HEK293 (cell line): Measurements from ENCODE around the gene KLHL21.
A peak's percentile ranks its signal among the peaks of the same experiment; 100 is the strongest.

Experiments used
- CTCF ChIA-PET: fragments of 350-600 bp; formaldehyde crosslinking; extraction: SDS; loops from one replicate; lab custom pipeline; 2021; ENCODE audit warnings: antibody characterized with exemption; lab: Yijun Ruan, JAX
- POLR2A ChIA-PET: fragments of 300-600 bp; formaldehyde crosslinking; extraction: SDS; loops from one replicate; lab custom pipeline; 2020; ENCODE audit warnings: antibody characterized with exemption, inconsistent platforms; lab: Yijun Ruan, JAX
- H3K27ac ChIP-seq: fragments of 200-500 bp; sonication (Bioruptor generic); 2 replicates; pipeline ENCODE4 v1.5.1; 2014; ENCODE audit warnings: low read depth, low read length, control low read depth, inconsistent platforms; ENCODE audit errors: extremely low read depth
- H3K36me3 ChIP-seq, 2 experiments: fragments of 200-500 bp in 1 of 2; sonication (Bioruptor generic) in 1 of 2; 1 replicate in 1 of 2; 2 replicates in 1 of 2; pipeline ENCODE4 v1.5.1; 2014 to 2017; ENCODE audit warnings: inconsistent platforms in 2 of 2, low read length in 2 of 2; ENCODE audit not compliant: control insufficient read depth in 2 of 2, insufficient read depth in 1 of 2
- H3K4me1 ChIP-seq: fragments of 200-500 bp; sonication (Bioruptor generic); 2 replicates; pipeline ENCODE4 v1.5.1; 2014; ENCODE audit warnings: mild to moderate bottlenecking, low read length, inconsistent platforms; ENCODE audit not compliant: control insufficient read depth, insufficient read depth
- H3K4me3 ChIP-seq: 2 replicates; pipeline ENCODE4 v1.5.1; 2011; ENCODE audit warnings: low read depth, mild to moderate bottlenecking, control low read depth, low read length, moderate library complexity
- H3K9me3 ChIP-seq: fragments of 200-500 bp; sonication (Bioruptor generic); 2 replicates; pipeline ENCODE4 v1.5.1; 2014; ENCODE audit warnings: low read depth, low read length, inconsistent platforms; ENCODE audit not compliant: control insufficient read depth, insufficient read depth
- EGR2 ChIP-seq: fragments of 450-650 bp; formaldehyde crosslinking; IDR thresholded peaks from 2 replicates; pipeline ENCODE4 v1.5.1; 2016; ENCODE audit warnings: low read depth, missing biosample characterization, missing genetic modification characterization
- GLIS1 ChIP-seq: fragments of 450-650 bp; formaldehyde crosslinking; IDR thresholded peaks from 2 replicates; pipeline ENCODE4 v1.5.1; 2016; ENCODE audit warnings: missing biosample characterization, missing genetic modification characterization
- HOXD13 ChIP-seq: sonication (generic); formaldehyde crosslinking; IDR thresholded peaks from 2 replicates; pipeline ENCODE4 v1.8.0; 2022; ENCODE audit warnings: missing genetic modification reagents, borderline replicate concordance
- PRDM4 ChIP-seq: fragments of 450-650 bp; formaldehyde crosslinking; IDR thresholded peaks from 2 replicates; pipeline ENCODE4 v1.5.1; 2017; ENCODE audit warnings: missing biosample characterization, missing genetic modification characterization
- REPIN1 ChIP-seq: fragments of 450-650 bp; formaldehyde crosslinking; IDR thresholded peaks from 2 replicates; pipeline ENCODE4 v1.5.1; 2017; ENCODE audit warnings: missing biosample characterization, missing genetic modification characterization, low read depth
- SCRT1 ChIP-seq: fragments of 450-650 bp; formaldehyde crosslinking; IDR thresholded peaks from 2 replicates; pipeline ENCODE4 v1.5.1; 2016; ENCODE audit warnings: missing biosample characterization, missing genetic modification characterization, borderline replicate concordance
- SCRT2 ChIP-seq: fragments of 450-650 bp; formaldehyde crosslinking; IDR thresholded peaks from 2 replicates; pipeline ENCODE4 v1.5.1; 2016; ENCODE audit warnings: missing biosample characterization, missing genetic modification characterization
- WT1 ChIP-seq: fragments of 450-650 bp; formaldehyde crosslinking; IDR thresholded peaks from 2 replicates; pipeline ENCODE4 v1.5.1; 2016; ENCODE audit warnings: missing biosample characterization, missing genetic modification characterization
- YY1 ChIP-seq: fragments of 450-650 bp; formaldehyde crosslinking; IDR thresholded peaks from 2 replicates; pipeline ENCODE4 v1.5.1; 2018; ENCODE audit warnings: missing biosample characterization, missing genetic modification characterization
- ZBTB20 ChIP-seq: fragments of 450-650 bp; formaldehyde crosslinking; IDR thresholded peaks from 2 replicates; pipeline ENCODE4 v1.5.1; 2016; ENCODE audit warnings: missing biosample characterization, missing genetic modification characterization
- ZBTB8A ChIP-seq: fragments of 450-650 bp; formaldehyde crosslinking; IDR thresholded peaks from 2 replicates; pipeline ENCODE4 v1.5.1; 2016; ENCODE audit warnings: missing biosample characterization, missing genetic modification characterization
- ZEB2 ChIP-seq: fragments of 450-650 bp; formaldehyde crosslinking; IDR thresholded peaks from 2 replicates; pipeline ENCODE4 v1.5.1; 2016; ENCODE audit warnings: missing biosample characterization, missing genetic modification characterization
- ZFHX2 ChIP-seq: fragments of 450-650 bp; formaldehyde crosslinking; conservative IDR thresholded peaks from 2 replicates; pipeline ENCODE4 v1.5.1; 2016; ENCODE audit warnings: missing biosample characterization, missing genetic modification characterization
- ZFP69B ChIP-seq: fragments of 450-650 bp; formaldehyde crosslinking; IDR thresholded peaks from 2 replicates; pipeline ENCODE4 v1.5.1; 2016; ENCODE audit warnings: missing biosample characterization, missing genetic modification characterization
- ZNF10 ChIP-seq: fragments of 450-650 bp; formaldehyde crosslinking; IDR thresholded peaks from 2 replicates; pipeline ENCODE4 v1.5.1; 2017; ENCODE audit warnings: missing biosample characterization, missing genetic modification characterization
- ZNF184 ChIP-seq: fragments of 450-650 bp; IDR thresholded peaks from 2 replicates; pipeline ENCODE4 v1.5.1; 2018; ENCODE audit warnings: missing biosample characterization, mild to moderate bottlenecking, missing genetic modification characterization
- ZNF211 ChIP-seq: fragments of 450-650 bp; formaldehyde crosslinking; IDR thresholded peaks from 2 replicates; pipeline ENCODE4 v1.5.1; 2016; ENCODE audit warnings: low read depth, missing biosample characterization, missing genetic modification characterization
- ZNF24 ChIP-seq: fragments of 450-650 bp; formaldehyde crosslinking; IDR thresholded peaks from 2 replicates; pipeline ENCODE4 v1.5.1; 2016; ENCODE audit warnings: missing biosample characterization, missing genetic modification characterization
- ZNF292 ChIP-seq: fragments of 450-650 bp; formaldehyde crosslinking; IDR thresholded peaks from 2 replicates; pipeline ENCODE4 v1.5.1; 2016; ENCODE audit warnings: low read depth, missing biosample characterization, missing genetic modification characterization, borderline replicate concordance
- ZNF335 ChIP-seq: fragments of 450-650 bp; formaldehyde crosslinking; conservative IDR thresholded peaks from 2 replicates; pipeline ENCODE4 v1.5.1; 2016; ENCODE audit warnings: missing biosample characterization, missing genetic modification characterization
- ZNF391 ChIP-seq: fragments of 450-650 bp; formaldehyde crosslinking; IDR thresholded peaks from 2 replicates; pipeline ENCODE4 v1.5.1; 2016; ENCODE audit warnings: low read depth, missing biosample characterization, missing genetic modification characterization, borderline replicate concordance
- ZNF433 ChIP-seq: fragments of 450-650 bp; formaldehyde crosslinking; IDR thresholded peaks from 2 replicates; pipeline ENCODE4 v1.5.1; 2016; ENCODE audit warnings: missing biosample characterization, missing genetic modification characterization, low read depth
- ZNF501 ChIP-seq: fragments of 450-650 bp; formaldehyde crosslinking; IDR thresholded peaks from 2 replicates; pipeline ENCODE4 v1.5.1; 2016; ENCODE audit warnings: missing biosample characterization, missing genetic modification characterization
- ZNF521 ChIP-seq: fragments of 450-650 bp; formaldehyde crosslinking; IDR thresholded peaks from 2 replicates; pipeline ENCODE4 v1.5.1; 2017; ENCODE audit warnings: missing biosample characterization, mild to moderate bottlenecking, missing genetic modification characterization
- ZNF629 ChIP-seq: fragments of 450-650 bp; formaldehyde crosslinking; IDR thresholded peaks from 2 replicates; pipeline ENCODE4 v1.5.1; 2017; ENCODE audit warnings: missing biosample characterization, missing genetic modification characterization
- ZNF692 ChIP-seq: fragments of 450-650 bp; formaldehyde crosslinking; IDR thresholded peaks from 2 replicates; pipeline ENCODE4 v1.5.1; 2016; ENCODE audit warnings: missing biosample characterization, missing genetic modification characterization
- ZNF792 ChIP-seq: fragments of 450-650 bp; formaldehyde crosslinking; IDR thresholded peaks from 2 replicates; pipeline ENCODE4 v1.5.1; 2016; ENCODE audit warnings: missing biosample characterization, missing genetic modification characterization
- TF ChIP-seq, protein P1 (sequence below): fragments of 450-650 bp; formaldehyde crosslinking; IDR thresholded peaks from 2 replicates; pipeline ENCODE4 v1.5.1; 2016; ENCODE audit warnings: missing biosample characterization, missing genetic modification characterization
- TF ChIP-seq, protein P2 (sequence below): fragments of 450-650 bp; formaldehyde crosslinking; optimal IDR thresholded peaks from 2 replicates; pipeline ENCODE3; 2016; ENCODE audit warnings: missing biosample characterization, mild to moderate bottlenecking, missing genetic modification characterization

KLHL21 gene

GRCh38 chr1:6612641-6613360 lies 10.1 kb upstream of the KLHL21 start (continued):
- TF ChIP-seq ZNF10 (tag by site-specific recombination) (no peak), ZBTB8A (tag by site-specific recombination) (peak; percentile 35), ZNF211 (tag by site-specific recombination) (no peak), ZEB2 (tag by site-specific recombination) (peak; percentile 45; the same call in 1 of the 2 replicates)
- TF ChIP-seq, protein P1, sequence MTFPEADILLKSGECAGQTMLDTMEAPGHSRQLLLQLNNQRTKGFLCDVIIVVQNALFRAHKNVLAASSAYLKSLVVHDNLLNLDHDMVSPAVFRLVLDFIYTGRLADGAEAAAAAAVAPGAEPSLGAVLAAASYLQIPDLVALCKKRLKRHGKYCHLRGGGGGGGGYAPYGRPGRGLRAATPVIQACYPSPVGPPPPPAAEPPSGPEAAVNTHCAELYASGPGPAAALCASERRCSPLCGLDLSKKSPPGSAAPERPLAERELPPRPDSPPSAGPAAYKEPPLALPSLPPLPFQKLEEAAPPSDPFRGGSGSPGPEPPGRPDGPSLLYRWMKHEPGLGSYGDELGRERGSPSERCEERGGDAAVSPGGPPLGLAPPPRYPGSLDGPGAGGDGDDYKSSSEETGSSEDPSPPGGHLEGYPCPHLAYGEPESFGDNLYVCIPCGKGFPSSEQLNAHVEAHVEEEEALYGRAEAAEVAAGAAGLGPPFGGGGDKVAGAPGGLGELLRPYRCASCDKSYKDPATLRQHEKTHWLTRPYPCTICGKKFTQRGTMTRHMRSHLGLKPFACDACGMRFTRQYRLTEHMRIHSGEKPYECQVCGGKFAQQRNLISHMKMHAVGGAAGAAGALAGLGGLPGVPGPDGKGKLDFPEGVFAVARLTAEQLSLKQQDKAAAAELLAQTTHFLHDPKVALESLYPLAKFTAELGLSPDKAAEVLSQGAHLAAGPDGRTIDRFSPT (tag by site-specific recombination): peak; percentile 62; the same call in 1 of the 2 replicates

DNA sequence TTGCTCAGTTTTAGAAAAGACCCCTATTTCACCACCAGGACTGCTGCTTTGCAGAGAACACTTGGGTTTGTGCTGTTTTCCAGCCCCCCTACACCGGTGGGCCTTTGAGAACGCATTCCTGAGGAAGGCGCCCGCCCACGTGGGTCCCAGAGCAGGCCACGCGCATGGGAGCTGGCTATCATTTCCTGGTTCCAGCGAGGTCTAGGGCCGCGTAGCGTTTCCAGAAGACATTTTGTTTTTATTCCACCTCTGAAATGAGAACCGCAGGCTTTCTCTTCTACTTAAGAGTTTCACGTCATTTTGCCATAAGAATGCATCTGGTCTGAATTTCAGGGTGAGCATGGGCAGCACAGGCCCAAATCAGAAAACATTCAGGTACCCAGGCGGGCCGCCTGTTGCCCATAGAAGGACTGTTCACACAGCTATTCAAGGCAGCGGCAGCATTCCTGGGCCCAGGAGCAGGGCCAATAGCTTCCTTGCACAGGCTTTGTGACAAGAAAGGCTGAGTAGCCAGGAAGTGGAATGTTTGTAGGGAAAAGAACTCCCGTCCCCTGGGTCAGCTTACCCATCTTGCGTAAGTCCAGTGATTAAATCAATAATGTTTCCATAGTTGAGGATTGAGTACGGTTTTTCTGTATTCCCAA lies 1.4 kb upstream of the KLHL21 start:
- POLR2A ChIA-PET: interaction anchor here (0.7 to 3.5 kb wide), 6 partner anchors 8 to 75 kb away, joined by 3 to 25 read pairs (median 6); partner anchors contain the start of genes PHF13, THAP3 and ZBTB48
- H3K27ac ChIP-seq: peak overlapping the region; percentile 79
- H3K9me3 ChIP-seq: no peaks in the 10 kb centered on the region
- H3K36me3 ChIP-seq: peaks cover 0 to 13% of the 10 kb centered on the region in 2 experiments; a peak in 1 of 3 replicates
- H3K4me1 ChIP-seq: no peaks in the 10 kb centered on the region
- H3K4me3 ChIP-seq: no peak overlapping the region
- CTCF ChIA-PET: interaction anchor here (0.5 to 2.0 kb wide), 2 partner anchors 114 to 259 kb away, joined by 3 to 6 read pairs; no protein-coding TSS in a partner anchor
- TF ChIP-seq ZNF692 (tag by site-specific recombination) (no peak), EGR2 (tag by site-specific recombination) (peak; percentile 56; the same call in 1 of the 2 replicates), WT1 (no peak), ZBTB20 (tag by site-specific recombination) (peak; percentile 90), ZNF391 (no peak), ZNF184 (no peak), ZFP69B (tag by site-specific recombination) (peak; percentile 64), ZNF501 (tag by site-specific recombination) (peak; percentile 29; the same call in 1 of the 2 replicates), ZFHX2 (tag by site-specific recombination) (peak; percentile 75), ZNF521 (no peak), YY1 (tag by site-specific recombination) (peak; percentile 76; the same call in 1 of the 2 replicates), ZNF433 (no peak), SCRT2 (tag by site-specific recombination) (peak; percentile 89), ZNF629 (tag by site-specific recombination) (0 out of 2 replicates have a peak, but pooled peaks have one; percentile 6), ZNF24 (tag by site-specific recombination) (no peak), PRDM4 (no peak), ZNF335 (tag by site-specific recombination) (peak; percentile 72), ZNF792 (tag by site-specific recombination) (no peak), ZNF292 (tag by site-specific recombination) (no peak), REPIN1 (no peak), GLIS1 (no peak), HOXD13 (no peak), SCRT1 (tag by site-specific recombination) (peak; percentile 50; the same call in 1 of the 2 replicates)
- TF ChIP-seq, protein P2, sequence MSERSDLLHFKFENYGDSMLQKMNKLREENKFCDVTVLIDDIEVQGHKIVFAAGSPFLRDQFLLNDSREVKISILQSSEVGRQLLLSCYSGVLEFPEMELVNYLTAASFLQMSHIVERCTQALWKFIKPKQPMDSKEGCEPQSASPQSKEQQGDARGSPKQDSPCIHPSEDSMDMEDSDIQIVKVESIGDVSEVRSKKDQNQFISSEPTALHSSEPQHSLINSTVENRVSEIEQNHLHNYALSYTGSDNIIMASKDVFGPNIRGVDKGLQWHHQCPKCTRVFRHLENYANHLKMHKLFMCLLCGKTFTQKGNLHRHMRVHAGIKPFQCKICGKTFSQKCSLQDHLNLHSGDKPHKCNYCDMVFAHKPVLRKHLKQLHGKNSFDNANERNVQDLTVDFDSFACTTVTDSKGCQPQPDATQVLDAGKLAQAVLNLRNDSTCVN (tag by site-specific recombination): peak; percentile 17
